ENCODE results near the gene COL11A2.

The COL11A2 gene

DNA sequence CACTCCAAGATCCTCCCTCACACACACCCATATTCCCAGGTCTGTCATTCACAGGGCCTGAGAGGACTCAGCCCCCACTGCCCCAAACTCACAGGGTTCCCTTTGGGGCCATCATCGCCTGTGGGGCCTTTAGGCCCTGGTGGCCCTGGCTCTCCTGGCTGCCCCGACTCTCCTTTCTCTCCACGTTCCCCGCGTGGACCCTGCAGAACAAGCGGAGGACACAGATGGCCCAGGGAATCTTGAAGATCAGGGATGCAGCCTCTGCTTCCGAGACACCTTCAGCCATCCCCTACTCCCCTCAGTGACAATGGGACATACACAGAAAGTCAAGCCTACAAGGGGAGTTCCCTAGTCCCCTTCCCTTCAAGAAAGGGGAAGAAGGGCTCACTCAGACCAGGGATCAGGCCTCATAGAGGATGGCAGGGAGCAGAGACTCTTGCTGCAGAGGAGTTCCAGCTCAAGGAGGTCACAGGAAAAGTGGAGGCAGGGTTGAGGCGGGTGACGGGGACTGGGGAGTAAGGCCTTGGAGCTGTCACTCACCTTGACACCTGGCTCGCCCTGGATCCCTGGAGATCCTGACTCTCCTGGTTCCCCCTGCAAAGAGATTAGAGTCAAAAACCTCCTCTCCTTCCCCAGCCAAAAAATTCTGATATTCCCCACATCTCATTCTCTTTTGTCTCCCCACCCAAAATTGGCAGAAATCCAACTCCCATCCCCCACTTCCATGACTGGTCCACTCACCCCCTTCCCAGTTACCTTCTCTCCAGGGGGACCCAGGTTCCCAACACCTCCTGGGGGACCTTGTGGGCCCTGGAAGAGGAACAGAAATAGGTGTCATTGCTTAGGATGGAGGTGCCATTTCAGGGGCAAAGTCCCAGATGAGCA lies 22.7 kb downstream of the COL11A2 start:
- Histone ChIP-seq H3K9ac (ENCODE audit: low read depth, low read length) (no peak overlapping the region), H3K4me2 (ENCODE audit: insufficient read depth, low read length) (no peak overlapping the region)
- ATAC-seq (ENCODE audit: insufficient read depth, low read depth): no peak

DNA sequence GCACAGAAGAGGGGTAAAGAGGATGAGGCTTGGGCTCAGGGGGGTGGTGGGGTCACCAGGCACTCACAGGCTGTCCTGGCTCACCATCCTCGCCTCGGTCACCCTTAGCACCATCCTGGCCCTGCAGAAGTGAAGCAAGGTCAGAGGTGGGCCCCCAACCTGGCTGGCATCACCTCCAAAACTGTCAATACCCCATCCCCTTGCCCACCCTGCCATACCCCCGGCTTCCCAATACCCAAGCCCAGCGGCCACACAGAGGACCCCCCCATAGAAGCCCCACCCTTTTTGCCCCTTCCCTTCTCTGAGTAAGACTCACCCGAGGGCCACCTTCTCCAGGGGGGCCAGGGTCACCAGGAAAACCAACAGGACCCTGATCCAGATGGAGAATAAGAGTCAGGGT lies 23.6 kb downstream of the COL11A2 start:
- TF ChIP-seq CTCF (IDR thresholded peaks at IDR 0.05; ENCODE audit: borderline replicate concordance, extremely low read depth, low read length, poor library complexity, severe bottlenecking) (no peak), EZH2 (IDR thresholded peaks at IDR 0.05; ENCODE audit: borderline replicate concordance, low read depth, low read length, severe bottlenecking) (no peak)
- Histone ChIP-seq H3K36me3 (ENCODE audit: insufficient read depth, low read length) (no peaks in the 10 kb centered on the region), H3K9me3 (ENCODE audit: insufficient read depth, low read length, severe bottlenecking) (no peaks in the 10 kb centered on the region), H3K27me3 (ENCODE audit: insufficient read depth, low read length, poor library complexity) (no peaks in the 10 kb centered on the region), H3K79me2 (ENCODE audit: insufficient read depth, low read length) (no peaks in the 10 kb centered on the region), H2AFZ (ENCODE audit: low read depth, low read length) (no peak overlapping the region), H3K9ac (ENCODE audit: low read depth, low read length) (no peak overlapping the region), H4K20me1 (ENCODE audit: insufficient read depth, low read length) (no peaks in the 10 kb centered on the region), H3K27ac (ENCODE audit: low read length) (no peak overlapping the region), H3K4me1 (ENCODE audit: insufficient read depth, low read length) (no peaks in the 10 kb centered on the region), H3K4me3 (ENCODE audit: low read depth in 1 of 2, low read length in 2 of 2) (no peak overlapping the region), H3K4me2 (ENCODE audit: insufficient read depth, low read length) (no peak overlapping the region)
- ATAC-seq (ENCODE audit: insufficient read depth, low read depth) (no peak), DNase-seq (no peak)

More for the DNA sequence above, 22.7 kb downstream of the COL11A2 start:
- no peak for DNase-seq
- no peaks in the 10 kb centered on the region for H3K9me3 ChIP-seq (ENCODE audit: insufficient read depth, low read length, severe bottlenecking)
- H3K27ac ChIP-seq (ENCODE audit: low read length): no peak overlapping the region
- H3K4me1 ChIP-seq (ENCODE audit: insufficient read depth, low read length): no peaks in the 10 kb centered on the region
- no peak overlapping the region for H2AFZ ChIP-seq (ENCODE audit: low read depth, low read length)
- no peaks in the 10 kb centered on the region for H4K20me1 ChIP-seq (ENCODE audit: insufficient read depth, low read length)
- no peaks in the 10 kb centered on the region for H3K79me2 ChIP-seq (ENCODE audit: insufficient read depth, low read length)
- H3K27me3 ChIP-seq (ENCODE audit: insufficient read depth, low read length, poor library complexity): no peaks in the 10 kb centered on the region
- no peaks in the 10 kb centered on the region for H3K36me3 ChIP-seq (ENCODE audit: insufficient read depth, low read length)
- no peak for TF ChIP-seq EZH2 (IDR thresholded peaks at IDR 0.05; ENCODE audit: borderline replicate concordance, low read depth, low read length, severe bottlenecking)
- no peak for TF ChIP-seq CTCF (IDR thresholded peaks at IDR 0.05; ENCODE audit: borderline replicate concordance, extremely low read depth, low read length, poor library complexity, severe bottlenecking)
- H3K4me3 ChIP-seq (ENCODE audit: low read depth in 1 of 2, low read length in 2 of 2): no peak overlapping the region

DNA sequence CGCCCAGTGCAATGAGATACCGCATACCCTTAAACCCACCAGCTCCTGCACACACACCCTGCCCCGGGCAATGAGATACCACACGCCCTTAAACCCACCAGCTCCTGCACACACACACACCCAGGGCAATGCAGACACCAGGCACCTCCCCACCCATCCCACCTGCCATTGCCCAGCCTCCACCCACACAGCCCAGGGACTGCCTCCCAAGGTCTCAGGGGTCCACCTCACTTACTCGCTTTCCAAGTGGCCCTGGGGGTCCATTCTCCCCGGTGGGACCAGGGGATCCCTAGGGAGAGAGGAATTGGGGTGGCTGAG lies 24.0 kb downstream of the COL11A2 start:
- Histone ChIP-seq H3K27ac (ENCODE audit: low read length) (no peak overlapping the region), H3K4me2 (ENCODE audit: insufficient read depth, low read length) (no peak overlapping the region), H3K4me3 (ENCODE audit: low read depth in 1 of 2, low read length in 2 of 2) (no peak overlapping the region), H3K27me3 (ENCODE audit: insufficient read depth, low read length, poor library complexity) (no peaks in the 10 kb centered on the region), H3K79me2 (ENCODE audit: insufficient read depth, low read length) (no peaks in the 10 kb centered on the region), H3K9ac (ENCODE audit: low read depth, low read length) (no peak overlapping the region), H3K36me3 (ENCODE audit: insufficient read depth, low read length) (no peaks in the 10 kb centered on the region), H4K20me1 (ENCODE audit: insufficient read depth, low read length) (no peaks in the 10 kb centered on the region), H3K4me1 (ENCODE audit: insufficient read depth, low read length) (no peaks in the 10 kb centered on the region), H2AFZ (ENCODE audit: low read depth, low read length) (no peak overlapping the region), H3K9me3 (ENCODE audit: insufficient read depth, low read length, severe bottlenecking) (no peaks in the 10 kb centered on the region)
- no peak for TF ChIP-seq EZH2 (IDR thresholded peaks at IDR 0.05; ENCODE audit: borderline replicate concordance, low read depth, low read length, severe bottlenecking)
- TF ChIP-seq CTCF (IDR thresholded peaks at IDR 0.05; ENCODE audit: borderline replicate concordance, extremely low read depth, low read length, poor library complexity, severe bottlenecking): no peak
- DNase-seq: no peak
- ATAC-seq (ENCODE audit: insufficient read depth, low read depth): no peak

All from DND-41 (cell line).